ENCODE results near the gene SMCO2. TPM values are rescaled to one million over a fixed set of nuclear protein-coding genes. Genes with fewer than 3 reads are reported as not detected.

The SMCO2 gene
- total RNA-seq, 1 donor from 2014 or later: not detected

DNA sequence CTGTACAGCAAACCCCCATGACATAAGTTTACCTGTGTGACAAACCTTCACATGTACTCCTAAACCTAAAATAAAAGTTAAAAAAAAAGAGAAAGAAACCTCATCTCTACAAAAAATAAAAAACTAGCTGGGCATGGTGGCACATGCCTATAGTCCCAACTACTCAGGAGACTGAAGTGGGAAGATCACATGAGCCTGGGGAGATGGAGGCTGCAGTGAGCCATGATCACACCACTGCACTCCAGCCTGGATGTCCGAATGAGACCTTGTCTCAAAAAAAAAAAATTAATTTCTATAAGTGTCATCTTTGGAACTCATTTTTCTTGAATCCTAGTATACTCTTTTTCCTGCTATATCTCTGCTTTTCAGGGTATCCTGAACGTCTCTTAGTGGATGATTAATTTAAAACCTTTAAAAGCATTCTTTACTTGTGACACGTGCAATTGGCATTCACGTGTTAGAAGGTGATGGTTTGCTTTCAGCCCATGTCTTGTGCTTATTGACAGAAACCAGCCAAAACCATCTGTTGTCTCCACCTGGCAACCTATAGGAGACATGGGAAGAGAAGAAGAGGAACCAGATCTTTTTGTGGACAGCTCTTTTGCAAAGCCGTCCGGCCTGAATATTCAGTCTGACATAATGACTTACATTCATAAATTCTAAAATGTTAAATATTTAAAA is 46.9 kb downstream of the SMCO2 start:
- H3K27ac ChIP-seq: no peak overlapping the region
- H3K4me3 ChIP-seq: no peak overlapping the region
- H3K36me3 ChIP-seq: no peaks in the 10 kb centered on the region
- no peaks in the 10 kb centered on the region for H3K27me3 ChIP-seq
- intact Hi-C loops (cut with DNase I): no loop called here
- no peak for DNase-seq (ENCODE audit: extremely low spot score in 2 of 2)
- H3K9me3 ChIP-seq: no peaks in the 10 kb centered on the region
- TF ChIP-seq POLR2AphosphoS5 (IDR thresholded peaks at IDR 0.05; ENCODE audit: insufficient read depth in 1 of 2, low read depth in 1 of 2) (no peak), POLR2A (IDR thresholded peaks at IDR 0.05) (no peak)
- TF ChIP-seq, protein P1, sequence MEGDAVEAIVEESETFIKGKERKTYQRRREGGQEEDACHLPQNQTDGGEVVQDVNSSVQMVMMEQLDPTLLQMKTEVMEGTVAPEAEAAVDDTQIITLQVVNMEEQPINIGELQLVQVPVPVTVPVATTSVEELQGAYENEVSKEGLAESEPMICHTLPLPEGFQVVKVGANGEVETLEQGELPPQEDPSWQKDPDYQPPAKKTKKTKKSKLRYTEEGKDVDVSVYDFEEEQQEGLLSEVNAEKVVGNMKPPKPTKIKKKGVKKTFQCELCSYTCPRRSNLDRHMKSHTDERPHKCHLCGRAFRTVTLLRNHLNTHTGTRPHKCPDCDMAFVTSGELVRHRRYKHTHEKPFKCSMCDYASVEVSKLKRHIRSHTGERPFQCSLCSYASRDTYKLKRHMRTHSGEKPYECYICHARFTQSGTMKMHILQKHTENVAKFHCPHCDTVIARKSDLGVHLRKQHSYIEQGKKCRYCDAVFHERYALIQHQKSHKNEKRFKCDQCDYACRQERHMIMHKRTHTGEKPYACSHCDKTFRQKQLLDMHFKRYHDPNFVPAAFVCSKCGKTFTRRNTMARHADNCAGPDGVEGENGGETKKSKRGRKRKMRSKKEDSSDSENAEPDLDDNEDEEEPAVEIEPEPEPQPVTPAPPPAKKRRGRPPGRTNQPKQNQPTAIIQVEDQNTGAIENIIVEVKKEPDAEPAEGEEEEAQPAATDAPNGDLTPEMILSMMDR (IDR thresholded peaks at IDR 0.05): no peak
- no peaks in the 10 kb centered on the region for H3K4me1 ChIP-seq

- no peaks in the 10 kb centered on the region for H3K36me3 ChIP-seq
- H3K27ac ChIP-seq: no peak overlapping the region
- H3K4me3 ChIP-seq: no peak overlapping the region
- H3K27me3 ChIP-seq: no peaks in the 10 kb centered on the region
- intact Hi-C loops (cut with DNase I): no loop called here
- no peaks in the 10 kb centered on the region for H3K4me1 ChIP-seq
- H3K9me3 ChIP-seq: no peaks in the 10 kb centered on the region
- TF ChIP-seq POLR2AphosphoS5 (IDR thresholded peaks at IDR 0.05; ENCODE audit: insufficient read depth in 1 of 2, low read depth in 1 of 2): no peak
- TF ChIP-seq, protein P1 (IDR thresholded peaks at IDR 0.05): no peak
- TF ChIP-seq POLR2A (IDR thresholded peaks at IDR 0.05): no peak
- DNase-seq (ENCODE audit: extremely low spot score in 2 of 2): no peak
Observed at GRCh38 chr12:27497446-27497845, 50.9 kb downstream of the SMCO2 start.

DNA sequence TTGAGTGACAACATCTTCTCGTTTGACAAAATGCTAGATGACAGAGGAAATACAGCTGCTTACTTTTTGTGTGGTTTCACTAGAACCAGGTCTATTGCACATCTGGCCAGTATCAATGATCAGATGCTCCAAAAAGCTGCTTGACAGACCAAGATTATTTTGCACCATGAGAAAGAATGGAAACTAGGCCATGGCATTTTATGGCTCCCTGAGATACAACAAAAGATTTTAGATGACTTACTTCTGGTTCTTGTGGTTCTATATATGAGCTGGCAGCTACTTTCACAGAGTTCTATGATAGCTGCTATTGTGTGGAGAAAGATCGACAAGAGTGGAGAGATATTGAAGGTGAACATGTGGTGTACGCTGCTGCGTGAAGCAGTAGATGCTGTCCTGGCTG is 51.6 kb downstream of the SMCO2 start:
- intact Hi-C loops (cut with DNase I): no loop called here
- H3K27me3 ChIP-seq: no peaks in the 10 kb centered on the region

DNA sequence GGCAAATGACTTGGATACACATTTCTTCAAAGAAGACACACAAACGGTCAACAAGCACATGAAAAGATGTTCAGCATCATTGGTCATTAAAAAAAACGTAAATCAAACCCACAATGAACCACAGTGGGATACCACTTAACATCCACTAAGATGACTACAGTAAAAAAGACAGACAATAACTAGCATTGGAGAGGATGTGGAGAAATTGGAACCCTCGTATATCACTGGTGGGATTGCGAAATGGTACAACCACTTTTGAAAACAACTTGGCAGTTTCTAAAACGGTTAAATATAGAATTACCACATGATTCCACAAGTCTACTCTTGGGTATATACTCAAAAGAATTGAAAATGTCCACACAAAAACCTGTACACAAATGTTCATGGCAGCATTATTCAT is 52.2 kb downstream of the SMCO2 start:
- Histone ChIP-seq H3K27ac (no peak overlapping the region), H3K9me3 (no peaks in the 10 kb centered on the region)
- intact Hi-C loops (cut with DNase I): no loop called here

More for the DNA sequence above, 51.6 kb downstream of the SMCO2 start:
- no peaks in the 10 kb centered on the region for H3K9me3 ChIP-seq
- H3K27ac ChIP-seq: no peak overlapping the region
- TF ChIP-seq POLR2A (IDR thresholded peaks at IDR 0.05) (no peak), POLR2AphosphoS5 (IDR thresholded peaks at IDR 0.05; ENCODE audit: insufficient read depth in 1 of 2, low read depth in 1 of 2) (no peak)
- TF ChIP-seq, protein P1 (IDR thresholded peaks at IDR 0.05): no peak
- no peak for DNase-seq (ENCODE audit: extremely low spot score in 2 of 2)
- no peak overlapping the region for H3K4me3 ChIP-seq
- H3K4me1 ChIP-seq: no peaks in the 10 kb centered on the region
- H3K36me3 ChIP-seq: no peaks in the 10 kb centered on the region

DNA sequence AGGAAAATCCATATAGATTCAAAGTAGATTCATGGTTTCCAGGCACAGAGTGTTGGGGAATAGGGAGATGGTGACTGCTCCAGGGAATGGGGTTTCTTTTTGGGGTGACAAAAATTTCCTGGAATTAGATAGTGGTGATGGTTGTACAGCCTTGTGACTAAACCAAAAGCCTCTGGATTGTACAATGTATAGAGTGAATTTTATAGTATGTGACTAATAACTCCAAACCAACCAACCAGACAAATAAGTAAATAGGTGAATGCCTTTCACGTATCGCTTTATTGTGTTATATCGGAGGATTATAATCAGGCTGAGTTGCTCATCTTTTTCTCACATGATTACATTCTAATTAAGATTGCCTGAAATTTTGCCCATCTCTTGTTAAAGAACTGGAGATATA is 52.8 kb downstream of the SMCO2 start:
- intact Hi-C loops (cut with DNase I): no loop called here
- no peak for DNase-seq (ENCODE audit: extremely low spot score in 2 of 2)
- Histone ChIP-seq H3K27me3 (no peaks in the 10 kb centered on the region), H3K4me1 (no peaks in the 10 kb centered on the region), H3K9me3 (no peaks in the 10 kb centered on the region), H3K27ac (no peak overlapping the region), H3K36me3 (no peaks in the 10 kb centered on the region), H3K4me3 (no peak overlapping the region)
- TF ChIP-seq POLR2AphosphoS5 (IDR thresholded peaks at IDR 0.05; ENCODE audit: insufficient read depth in 1 of 2, low read depth in 1 of 2): no peak
- TF ChIP-seq POLR2A (IDR thresholded peaks at IDR 0.05): no peak
- TF ChIP-seq, protein P1 (IDR thresholded peaks at IDR 0.05): no peak

More for the DNA sequence above, 52.2 kb downstream of the SMCO2 start:
- Histone ChIP-seq H3K36me3 (no peaks in the 10 kb centered on the region), H3K4me1 (no peaks in the 10 kb centered on the region), H3K4me3 (no peak overlapping the region), H3K27me3 (no peaks in the 10 kb centered on the region)
- no peak for DNase-seq (ENCODE audit: extremely low spot score in 2 of 2)
- TF ChIP-seq, protein P1 (IDR thresholded peaks at IDR 0.05): no peak
- no peak for TF ChIP-seq POLR2A (IDR thresholded peaks at IDR 0.05)
- no peak for TF ChIP-seq POLR2AphosphoS5 (IDR thresholded peaks at IDR 0.05; ENCODE audit: insufficient read depth in 1 of 2, low read depth in 1 of 2)
